ENCODE data around the gene SAC3D1.

SAC3D1 gene

GRCh38 chr11:65027213-65028067 is 13.6 kb upstream of the SAC3D1 start, which contains the start of gene SNX15:
Gene SNX15, plus strand, starts transcription at chr11:65027439. Its CDS starts 99 bp downstream, at chr11:65027538.
- peak within 1 kb of the TSS; percentile 53 for H3K4me3 ChIP-seq (ENCODE audit: low read depth, low read length)
- H3K9me3 ChIP-seq, result no peaks in the 10 kb centered on the region
- no peaks in the 10 kb centered on the region for H3K27me3 ChIP-seq
- no peaks in the 10 kb centered on the region for H3K4me1 ChIP-seq
- peak; percentile 85 for DNase-seq
- TF ChIP-seq CTCF (IDR thresholded peaks at IDR 0.05; ENCODE audit: low read depth, low read length), result peak; percentile 53
- H3K36me3 ChIP-seq, result no peaks in the 10 kb centered on the region

GRCh38 chr11:65032216-65032615 is 8.8 kb upstream of the SAC3D1 start:
- DNase-seq, result no peak
- Histone ChIP-seq H3K27me3 (no peaks in the 10 kb centered on the region), H3K9me3 (no peaks in the 10 kb centered on the region), H3K4me3 (ENCODE audit: low read depth, low read length) (no peak overlapping the region), H3K4me1 (no peaks in the 10 kb centered on the region), H3K36me3 (no peaks in the 10 kb centered on the region)
- no peak for TF ChIP-seq CTCF (IDR thresholded peaks at IDR 0.05; ENCODE audit: low read depth, low read length)

DNA sequence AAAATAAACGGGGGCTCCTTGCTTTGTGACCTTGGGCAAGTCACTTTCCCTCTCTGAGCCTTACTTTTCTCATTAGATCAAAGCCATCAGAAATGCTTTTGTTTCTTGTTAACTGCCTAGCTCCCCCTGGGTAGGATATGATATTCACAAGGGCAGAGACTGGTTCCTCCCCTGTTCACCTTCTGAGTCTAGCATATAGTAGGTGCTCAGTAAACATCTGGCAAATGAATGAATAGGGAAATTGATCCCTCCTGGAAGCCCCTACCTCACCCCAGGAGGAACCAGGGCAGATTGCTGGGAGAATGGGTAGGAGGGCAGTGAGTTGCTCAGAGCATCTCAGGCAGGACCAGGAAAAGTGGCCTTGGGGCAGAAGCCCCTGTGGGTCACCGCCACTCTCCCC is 6.6 kb upstream of the SAC3D1 start:
- Histone ChIP-seq H3K9me3 (no peaks in the 10 kb centered on the region), H3K4me3 (ENCODE audit: low read depth, low read length) (no peak overlapping the region), H3K36me3 (no peaks in the 10 kb centered on the region), H3K27me3 (no peaks in the 10 kb centered on the region), H3K4me1 (no peaks in the 10 kb centered on the region)
- no peak for DNase-seq
- TF ChIP-seq CTCF (IDR thresholded peaks at IDR 0.05; ENCODE audit: low read depth, low read length), result no peak

- Histone ChIP-seq H3K4me3 (ENCODE audit: low read depth, low read length) (no peak overlapping the region), H3K9me3 (no peaks in the 10 kb centered on the region), H3K4me1 (no peaks in the 10 kb centered on the region), H3K36me3 (no peaks in the 10 kb centered on the region), H3K27me3 (no peaks in the 10 kb centered on the region)
- DNase-seq, result no peak
- no peak for TF ChIP-seq CTCF (IDR thresholded peaks at IDR 0.05; ENCODE audit: low read depth, low read length)
Observed at GRCh38 chr11:65035579-65035978, 5.4 kb upstream of the SAC3D1 start.

- TF ChIP-seq CTCF (IDR thresholded peaks at IDR 0.05; ENCODE audit: low read depth, low read length), result no peak
- no peak overlapping the region for H3K4me3 ChIP-seq (ENCODE audit: low read depth, low read length)
Observed at GRCh38 chr11:65036931-65037330, 4.1 kb upstream of the SAC3D1 start.

GRCh38 chr11:65040520-65040846 is 527 bp upstream of the SAC3D1 start:
- no peaks in the 10 kb centered on the region for H3K4me1 ChIP-seq
- no peaks in the 10 kb centered on the region; the same call in 1 of the 2 replicates for H3K27me3 ChIP-seq
- no peak for TF ChIP-seq CTCF (IDR thresholded peaks at IDR 0.05; ENCODE audit: low read depth, low read length)
- no peaks in the 10 kb centered on the region for H3K36me3 ChIP-seq
- DNase-seq, result no peak
- no peaks in the 10 kb centered on the region for H3K9me3 ChIP-seq
- H3K4me3 ChIP-seq (ENCODE audit: low read depth, low read length), result peak overlapping the region; percentile 59

More at GRCh38 chr11:65036931-65037330, 4.1 kb upstream of the SAC3D1 start:
- no peak for DNase-seq
- Histone ChIP-seq H3K4me1 (no peaks in the 10 kb centered on the region), H3K36me3 (no peaks in the 10 kb centered on the region), H3K9me3 (no peaks in the 10 kb centered on the region), H3K27me3 (no peaks in the 10 kb centered on the region; the same call in 1 of the 2 replicates)

Measured in BE2C (cell line).